Activated CD4-positive, CD25-positive, alpha-beta regulatory T cell treated with anti-CD3 and anti-CD28 coated beads, Interleukin-2, amount 50 U/mL, for 72 hours (primary cell): Measurements from ENCODE around the gene KLRC3.
"Not testable (repeated sequence)": the region's sequence is repeated elsewhere in the genome, so short reads cannot be mapped to it uniquely, and the experiment has no call there.

ENCODE experiments used
- DNase-seq: peaks from one replicate; pipeline ENCODE4 v3.0.0; 2021

Gene KLRC3

DNA sequence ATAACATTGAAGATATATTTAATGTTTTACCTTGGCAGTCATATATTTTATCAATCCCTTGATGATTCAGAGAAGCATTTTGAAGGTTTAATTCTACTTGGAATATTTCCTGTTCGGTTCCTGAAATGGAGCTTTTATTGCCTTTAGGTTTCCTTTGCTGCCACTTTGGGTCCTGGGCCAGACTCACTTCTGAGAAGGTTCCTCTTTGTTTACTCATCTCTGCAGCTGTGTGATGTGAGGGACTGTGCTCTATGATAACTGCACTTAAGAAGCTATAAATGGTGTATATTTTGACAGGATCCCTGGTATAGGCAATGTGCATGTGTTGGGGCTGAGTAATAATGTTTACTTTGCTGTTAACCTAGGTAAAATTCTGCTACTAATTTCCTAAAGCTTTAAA lies at the start of gene KLRC3:
Gene KLRC3, minus strand, starts transcription at position 262 of the 400 bp plus-strand sequence. Its CDS starts 45 bp downstream, at position 217.
- DNase-seq = not testable (repeated sequence)

DNA sequence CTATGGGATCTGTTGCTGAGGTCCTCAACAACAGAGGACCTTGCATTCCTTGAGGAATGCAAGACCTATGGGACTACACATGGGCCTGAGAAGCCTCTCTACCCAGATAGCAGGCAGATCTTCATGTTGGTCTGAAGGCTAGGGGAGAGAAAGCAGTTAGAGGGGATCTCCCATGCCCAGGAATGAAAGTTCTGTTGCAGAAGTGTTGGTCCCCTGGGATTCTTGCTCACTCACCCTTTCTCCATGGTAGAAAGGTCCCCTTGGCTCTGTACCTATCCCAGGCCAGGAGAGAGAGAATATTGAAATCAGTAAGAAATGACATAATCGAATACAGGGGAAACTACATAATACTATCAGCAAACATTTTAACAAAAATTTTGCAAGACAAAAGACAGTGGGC lies 49.3 kb upstream of the KLRC3 start:
- no peak for DNase-seq

DNA sequence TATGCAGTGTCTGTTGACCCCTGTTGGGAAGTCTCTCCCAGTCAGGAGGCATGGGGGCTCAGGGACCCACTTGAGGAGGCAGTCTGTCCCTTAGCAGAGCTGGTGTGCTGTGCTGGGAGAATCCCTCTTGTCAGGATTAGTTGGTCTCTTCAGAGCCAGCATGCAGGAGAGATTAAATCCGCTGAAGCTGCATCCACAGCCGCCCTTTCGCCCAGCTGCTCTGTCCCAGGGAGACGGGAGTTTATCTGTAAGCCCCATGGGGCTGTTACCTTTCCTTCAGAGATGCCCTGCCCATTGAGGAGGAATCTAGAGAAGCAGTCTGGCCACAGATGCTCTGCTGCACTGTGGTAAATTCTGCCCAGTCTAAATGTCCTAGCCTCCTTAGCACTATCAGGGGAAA lies 45.9 kb upstream of the KLRC3 start:
- DNase-seq = no peak

DNA sequence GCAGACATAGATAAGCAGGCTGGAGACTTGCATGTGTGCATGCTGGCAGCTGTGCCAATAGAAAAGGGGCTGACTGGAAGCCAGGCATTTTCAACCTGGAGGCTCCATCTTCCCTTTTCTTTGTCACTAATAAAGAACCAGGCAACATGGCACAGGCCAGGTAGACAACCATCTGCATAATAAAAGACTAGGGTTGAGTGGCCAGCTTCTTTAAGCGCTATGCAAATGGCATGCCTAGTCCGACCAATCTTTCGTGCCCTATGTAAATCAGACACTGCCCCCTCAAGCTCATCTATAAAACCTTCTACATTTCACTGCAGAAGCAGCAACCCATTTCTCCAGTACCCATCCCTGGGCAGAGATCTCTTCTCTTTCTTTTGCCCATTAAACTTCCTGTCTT lies 37.4 kb upstream of the KLRC3 start:
- DNase-seq = no peak

DNA sequence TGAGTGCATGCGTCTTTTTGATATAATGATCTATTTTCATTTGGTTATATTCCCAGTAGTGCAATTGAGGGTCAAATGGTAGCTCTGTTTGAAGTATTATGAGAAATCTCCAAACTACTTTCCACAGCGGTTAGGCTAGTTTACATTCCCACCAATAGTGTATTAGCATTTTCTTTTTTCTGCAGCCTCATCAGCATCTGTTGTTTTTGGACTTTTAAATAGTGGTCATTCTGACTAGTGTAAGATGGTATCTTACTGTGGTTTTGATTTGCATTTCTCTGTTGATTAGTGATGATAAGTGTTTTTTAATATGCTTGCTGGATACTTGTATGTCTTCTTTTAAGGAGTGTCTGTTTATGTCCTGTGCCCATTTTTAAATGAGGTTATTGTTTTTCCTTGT lies 36.5 kb upstream of the KLRC3 start:
- DNase-seq = no peak

DNA sequence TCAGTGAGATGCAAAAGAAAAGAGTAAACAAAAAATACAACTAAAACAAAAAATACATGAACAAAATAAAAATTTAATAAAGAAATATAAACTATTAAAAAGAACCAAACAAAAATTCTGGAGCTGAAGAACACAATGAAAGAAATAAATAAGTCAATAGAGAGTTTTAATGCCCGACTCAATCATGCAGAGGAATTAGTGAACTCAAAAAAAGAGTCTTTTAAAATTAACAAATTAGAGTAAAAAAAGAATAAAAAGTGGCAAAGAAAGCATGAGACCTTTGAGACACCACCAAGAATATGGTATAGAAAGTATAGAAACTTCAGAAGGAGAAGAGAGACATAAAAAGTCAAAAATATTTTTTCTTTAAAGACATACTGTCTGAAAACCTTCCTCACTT lies 35.4 kb upstream of the KLRC3 start:
- DNase-seq = no peak

DNA sequence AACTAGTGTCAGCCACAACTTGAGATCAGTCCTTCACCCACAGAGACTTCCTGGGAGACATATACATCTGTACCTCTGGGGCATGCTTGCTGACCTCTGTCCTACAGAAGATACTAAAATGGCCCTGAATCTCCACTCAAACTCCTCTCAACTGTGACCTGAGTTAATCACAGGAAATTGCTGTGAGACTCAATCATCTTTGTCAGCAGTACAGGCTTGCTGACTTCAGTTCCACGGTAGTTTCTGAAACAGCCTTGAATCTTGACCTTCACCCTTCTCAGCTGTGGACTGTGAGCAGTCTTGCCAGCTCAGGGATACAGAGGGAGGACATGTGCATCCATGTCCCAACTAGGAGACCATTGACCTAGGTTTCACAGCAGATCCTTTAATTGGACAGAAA lies 34.1 kb upstream of the KLRC3 start:
- no peak for DNase-seq

DNA sequence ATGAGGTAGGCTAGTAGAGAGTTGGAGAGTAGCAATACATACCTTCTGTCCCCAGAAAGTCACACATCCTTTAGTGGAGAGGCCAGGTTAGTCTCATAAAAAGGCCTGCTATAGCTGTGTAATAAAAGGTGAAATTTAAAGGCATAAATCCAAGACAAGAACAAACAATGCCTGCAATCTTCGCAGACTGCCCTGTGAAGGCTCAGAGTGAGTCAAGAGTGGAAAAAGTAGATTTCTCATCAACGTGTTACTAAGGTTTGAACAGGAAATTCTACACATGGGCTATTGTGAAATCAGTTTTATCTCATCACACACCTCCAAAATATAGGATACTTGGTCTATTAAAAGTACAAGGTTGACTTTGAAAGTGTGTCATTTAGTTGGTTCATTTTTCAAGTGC lies 32.8 kb upstream of the KLRC3 start, which contains the start of gene KLRC1:
Gene KLRC1, minus strand, starts transcription at position 222 of the 400 bp plus-strand sequence. CDS start 2,221 bp downstream, outside the sequence.
- no peak for DNase-seq

DNA sequence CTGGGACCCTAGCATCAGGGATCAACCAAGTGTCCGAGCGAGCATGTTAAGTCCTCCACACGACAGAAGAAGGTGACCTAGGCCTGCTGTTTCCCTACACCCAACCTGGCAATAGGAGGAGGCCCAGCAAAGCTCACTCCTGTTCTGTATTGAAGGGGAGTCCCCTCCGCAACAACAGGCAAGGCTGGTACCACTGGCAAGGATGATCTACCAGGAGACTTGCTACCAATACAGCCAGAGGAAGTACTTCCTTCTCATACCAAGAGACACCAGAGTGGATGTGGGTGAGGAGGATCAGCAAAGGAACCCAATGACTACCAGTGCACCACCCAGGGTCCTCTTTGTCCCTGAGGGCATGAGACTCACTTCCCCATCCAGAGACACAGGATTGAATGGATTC lies 27.8 kb upstream of the KLRC3 start:
- no peak for DNase-seq

DNA sequence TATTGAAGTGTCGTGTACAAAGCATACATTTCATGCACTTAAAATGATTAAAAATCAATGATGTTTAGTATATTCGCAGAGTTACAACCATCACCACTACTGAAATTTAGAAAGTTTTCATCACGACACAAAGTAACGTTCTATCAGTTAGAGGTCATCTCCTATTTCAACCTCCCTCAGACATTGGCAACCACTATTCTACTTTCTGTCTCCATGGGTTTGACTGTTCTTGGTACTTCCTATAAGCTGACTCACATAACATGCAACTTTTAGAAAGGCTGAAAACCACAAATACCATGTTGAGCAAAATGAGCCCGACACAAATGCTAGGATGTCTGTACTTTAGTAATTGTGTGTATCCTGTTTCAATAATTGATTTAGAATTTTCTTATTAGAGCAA lies 25.7 kb upstream of the KLRC3 start:
- DNase-seq = not testable (repeated sequence)

DNA sequence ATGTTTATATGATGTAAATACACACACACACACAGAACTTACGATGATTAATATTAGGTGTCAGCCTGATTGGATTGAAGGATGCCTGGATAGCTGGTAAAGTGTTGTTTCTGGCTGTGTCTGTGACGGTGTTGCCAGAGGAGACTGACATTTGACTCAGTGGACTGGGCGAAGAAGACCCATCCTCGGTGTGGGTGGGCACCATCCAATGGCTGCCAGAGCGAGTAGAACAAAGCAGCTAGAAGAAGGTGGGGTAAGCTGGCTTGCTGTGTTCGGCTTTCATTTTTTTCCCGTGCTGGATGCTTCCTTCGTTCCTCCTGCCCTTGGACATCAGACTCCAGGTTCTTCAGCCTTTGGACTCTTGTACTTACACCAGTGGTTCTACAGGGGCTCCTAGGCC lies 20.7 kb upstream of the KLRC3 start:
- not testable (repeated sequence) for DNase-seq

DNA sequence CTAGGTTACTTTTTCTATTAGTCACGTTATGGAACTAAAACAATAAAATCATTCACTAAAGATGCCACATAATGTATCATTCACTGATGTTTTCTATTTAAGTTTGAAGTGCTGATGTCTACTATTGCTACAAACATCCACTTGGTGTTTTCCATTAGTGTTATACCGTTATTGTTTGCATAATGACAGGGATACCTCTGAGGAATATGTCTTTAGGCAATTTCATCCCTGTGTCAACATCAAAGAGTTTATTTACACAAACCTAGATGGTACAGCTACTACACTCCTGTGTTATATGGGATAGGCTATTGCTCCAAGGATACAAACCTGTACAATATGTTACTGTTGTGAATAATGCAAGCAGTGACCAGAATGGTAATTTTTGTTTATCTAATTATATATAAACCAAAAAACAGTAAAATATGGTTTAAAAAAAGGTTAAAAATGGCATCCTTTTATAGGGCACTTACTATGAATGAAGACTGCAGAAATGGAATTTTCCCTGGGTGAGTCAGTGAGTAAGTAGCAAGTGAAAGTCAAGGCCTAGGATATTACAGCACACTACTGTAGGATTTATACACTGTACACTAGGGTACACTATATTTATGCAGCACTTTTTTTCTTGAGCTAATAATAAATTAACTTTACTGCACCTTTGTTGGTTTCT lies 19.3 kb upstream of the KLRC3 start:
- DNase-seq = not testable (repeated sequence)

DNA sequence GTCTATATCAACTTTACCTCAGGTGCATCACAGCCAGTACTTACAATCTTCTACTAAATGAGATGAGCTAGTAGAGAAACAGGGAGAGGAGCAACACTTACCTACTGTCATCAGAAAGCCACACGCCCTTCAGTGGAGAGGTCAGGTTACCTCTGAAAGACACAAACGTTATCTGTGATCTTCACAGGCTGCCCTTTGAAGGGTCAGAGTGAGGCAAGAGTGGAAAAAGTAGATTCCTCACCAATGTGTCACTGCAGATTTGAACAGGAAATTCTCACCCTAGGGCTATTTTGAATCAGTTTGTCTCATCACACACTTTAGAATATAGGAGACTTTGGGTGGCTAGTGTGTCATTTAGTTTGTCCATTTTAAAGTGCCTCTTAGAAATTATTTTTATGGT lies 17.2 kb upstream of the KLRC3 start:
- not testable (repeated sequence) for DNase-seq

DNA sequence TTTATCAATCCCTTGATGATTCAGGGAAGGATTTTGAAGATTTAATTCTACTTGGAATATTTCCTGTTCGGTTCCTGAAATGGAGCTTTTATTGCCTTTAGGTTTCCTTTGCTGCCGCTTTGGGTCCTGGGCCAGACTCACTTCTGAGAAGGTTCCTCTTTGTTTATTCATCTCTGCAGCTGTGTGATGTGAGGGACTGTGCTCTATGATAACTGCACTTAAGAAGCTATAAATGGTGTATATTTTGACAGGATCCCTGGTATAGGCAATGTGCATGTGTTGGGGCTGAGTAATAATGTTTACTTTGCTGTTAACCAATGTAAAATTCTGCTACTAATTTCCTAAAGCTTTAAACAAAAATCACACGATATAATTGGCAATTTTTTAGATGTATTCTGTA lies 15.4 kb upstream of the KLRC3 start, which contains the start of gene KLRC2:
Gene KLRC2, minus strand, starts transcription at position 195 of the 400 bp plus-strand sequence. Its CDS starts 24 bp downstream, at position 171.
- DNase-seq = not testable (repeated sequence)

DNA sequence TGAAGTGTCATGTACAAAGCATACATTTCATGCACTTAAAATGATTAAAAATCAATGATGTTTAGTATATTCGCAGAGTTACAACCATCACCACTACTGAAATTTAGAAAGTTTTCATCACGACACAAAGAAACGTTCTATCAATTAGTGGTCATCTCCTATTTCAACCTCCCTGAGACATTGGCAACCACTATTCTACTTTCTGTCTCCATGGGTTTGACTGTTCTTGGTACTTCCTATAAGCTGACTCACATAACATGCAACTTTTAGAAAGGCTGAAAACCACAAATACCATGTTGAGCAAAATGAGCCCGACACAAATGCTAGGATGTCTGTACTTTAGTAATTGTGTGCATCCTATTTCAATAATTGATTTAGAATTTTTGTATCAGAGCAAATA lies 10.2 kb upstream of the KLRC3 start:
- DNase-seq = not testable (repeated sequence)

DNA sequence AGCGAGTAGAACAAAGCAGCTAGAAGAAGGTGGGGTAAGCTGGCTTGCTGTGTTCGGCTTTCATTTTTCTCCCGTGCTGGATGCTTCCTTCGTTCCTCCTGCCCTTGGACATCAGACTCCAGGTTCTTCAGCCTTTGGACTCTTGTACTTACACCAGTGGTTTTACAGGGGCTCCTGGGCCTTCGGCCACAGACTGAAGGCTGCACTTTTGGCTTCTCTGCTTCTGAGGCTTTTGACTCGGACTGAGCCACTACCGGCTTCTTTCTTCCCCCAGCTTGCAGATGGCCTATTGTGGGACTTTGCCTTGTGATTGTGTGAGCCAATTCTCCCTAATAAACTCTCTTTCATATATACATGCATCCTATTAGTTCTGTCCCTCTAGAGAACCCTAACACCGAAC lies 5.5 kb upstream of the KLRC3 start:
- DNase-seq = not testable (repeated sequence)

DNA sequence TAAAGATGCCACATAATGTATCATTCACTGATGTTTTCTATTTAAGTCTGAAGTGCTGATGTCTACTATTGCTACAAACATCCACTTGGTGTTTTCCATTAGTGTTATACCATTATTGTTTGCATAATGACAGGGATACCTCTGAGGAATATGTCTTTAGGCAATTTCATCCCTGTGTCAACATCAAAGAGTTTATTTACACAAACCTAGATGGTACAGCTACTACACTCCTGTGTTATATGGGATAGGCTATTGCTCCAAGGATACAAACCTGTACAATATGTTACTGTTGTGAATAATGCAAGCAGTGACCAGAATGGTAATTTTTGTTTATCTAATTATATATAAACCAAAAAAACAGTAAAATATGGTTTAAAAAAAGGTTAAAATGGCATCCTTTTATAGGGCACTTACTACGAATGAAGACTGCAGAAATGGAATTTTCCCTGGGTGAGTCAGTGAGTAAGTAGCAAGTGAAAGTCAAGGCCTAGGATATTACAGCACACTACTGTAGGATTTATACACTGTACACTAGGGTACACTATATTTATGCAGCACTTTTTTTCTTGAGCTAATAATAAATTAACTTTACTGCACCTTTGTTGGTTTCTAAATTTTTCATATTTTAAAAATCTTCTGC lies 4.0 kb upstream of the KLRC3 start:
- DNase-seq = not testable (repeated sequence)

DNA sequence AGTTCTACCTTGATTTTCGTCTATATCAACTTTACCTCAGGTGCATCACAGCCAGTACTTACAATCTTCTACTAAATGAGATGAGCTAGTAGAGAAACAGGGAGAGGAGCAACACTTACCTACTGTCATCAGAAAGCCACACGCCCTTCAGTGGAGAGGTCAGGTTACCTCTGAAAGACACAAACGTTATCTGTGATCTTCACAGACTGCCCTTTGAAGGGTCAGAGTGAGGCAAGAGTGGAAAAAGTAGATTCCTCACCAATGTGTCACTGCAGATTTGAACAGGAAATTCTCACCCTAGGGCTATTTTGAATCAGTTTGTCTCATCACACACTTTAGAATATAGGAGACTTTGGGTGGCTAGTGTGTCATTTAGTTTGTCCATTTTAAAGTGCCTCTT lies 1.8 kb upstream of the KLRC3 start:
- not testable (repeated sequence) for DNase-seq

DNA sequence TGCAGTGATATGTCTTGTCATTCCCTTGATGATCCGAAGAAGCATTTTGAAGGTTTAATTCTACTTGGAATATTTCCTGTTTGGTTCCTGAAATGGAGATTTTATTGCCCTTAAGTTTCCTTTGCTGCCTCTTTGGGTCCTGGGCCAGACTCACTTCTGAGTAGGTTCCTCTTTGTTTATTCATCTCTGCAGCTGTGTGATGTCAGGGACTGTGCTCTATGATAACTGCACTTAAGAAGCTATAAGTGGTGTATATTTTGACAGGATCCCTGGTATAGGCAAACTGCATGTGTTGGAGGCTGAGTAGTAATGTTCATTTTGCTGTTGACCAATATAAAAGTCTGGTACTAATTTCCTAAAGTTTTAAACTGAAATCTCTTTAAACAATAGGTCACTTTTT lies 11.0 kb downstream of the KLRC3 start, which contains the start of gene KLRC4:
Gene KLRC4, minus strand, starts transcription at position 366 of the 400 bp plus-strand sequence. Its CDS starts 182 bp downstream, at position 184.
- DNase-seq = no peak

DNA sequence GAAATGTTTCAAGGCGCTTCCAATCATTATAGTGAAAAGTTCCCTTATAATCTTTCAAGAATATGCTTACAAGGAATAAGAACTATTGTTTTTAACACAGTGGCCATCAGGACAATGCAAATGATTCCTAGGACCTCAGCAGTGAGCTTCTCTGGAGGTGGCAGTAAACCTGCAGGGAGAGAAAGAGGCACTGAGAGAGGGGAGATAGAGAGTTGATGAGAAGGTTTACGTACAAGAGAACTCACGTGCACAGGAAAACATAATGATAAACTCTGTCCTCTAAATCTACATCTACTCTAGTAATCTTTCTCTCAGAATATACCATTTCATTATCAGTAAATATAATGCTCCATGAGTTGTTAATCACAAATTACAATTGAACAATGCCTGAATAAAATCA lies 11.6 kb downstream of the KLRC3 start:
- no peak for DNase-seq

DNA sequence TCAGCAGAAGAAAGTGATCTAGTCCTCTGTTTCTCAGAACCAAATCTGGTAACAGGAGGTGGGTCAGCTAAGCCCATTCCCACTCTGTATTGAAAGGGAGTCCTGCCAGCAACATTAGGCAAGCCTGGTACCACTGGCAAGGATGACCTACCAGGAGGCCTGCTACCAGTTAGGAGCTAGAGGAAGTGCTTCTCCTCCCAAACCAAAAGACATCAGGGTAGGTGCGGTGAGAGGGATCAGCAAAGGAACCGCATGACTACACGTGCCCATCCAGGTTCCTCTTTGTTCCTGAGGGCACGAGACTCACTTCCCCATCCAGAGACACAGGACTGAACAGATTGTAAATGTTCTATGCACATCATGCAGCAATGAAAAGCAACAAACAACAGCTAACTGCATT lies 13.7 kb downstream of the KLRC3 start:
- no peak for DNase-seq

DNA sequence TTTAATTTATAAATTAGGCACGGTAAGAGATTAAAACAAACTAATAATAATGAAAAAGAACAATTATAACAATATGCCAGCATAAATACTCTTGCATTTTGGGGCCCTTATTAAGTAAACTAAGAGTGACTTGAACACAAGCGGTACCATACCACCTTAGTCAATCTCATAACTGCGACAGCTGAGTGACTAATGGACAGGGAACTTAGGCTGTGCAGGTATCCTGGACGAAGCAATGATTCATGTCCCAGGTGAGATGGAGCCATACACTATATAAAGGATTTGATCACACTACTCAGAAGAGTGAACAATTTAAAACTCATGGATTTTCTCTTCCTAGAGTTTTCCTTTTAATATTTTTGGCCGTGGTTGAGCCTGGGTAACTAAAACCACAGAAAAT lies 15.1 kb downstream of the KLRC3 start:
- DNase-seq = no peak

DNA sequence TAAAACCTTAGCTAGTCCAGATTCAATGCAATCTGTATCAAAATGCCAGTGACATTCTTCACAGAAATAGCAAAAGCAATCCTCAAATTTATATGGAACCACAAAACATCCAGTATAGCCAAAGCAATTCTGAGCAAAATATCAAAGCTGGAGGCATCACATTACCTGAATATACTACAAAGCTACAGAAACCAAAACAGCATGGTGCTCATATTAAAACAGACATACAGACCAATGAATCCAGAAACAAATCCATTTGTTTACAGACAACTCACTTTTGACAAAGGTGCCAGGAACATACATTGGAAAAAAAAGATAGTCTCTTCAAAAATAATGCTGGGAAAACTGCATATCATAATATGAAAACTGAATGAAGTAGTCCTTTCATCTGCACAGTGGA lies 15.6 kb downstream of the KLRC3 start:
- no peak for DNase-seq

DNA sequence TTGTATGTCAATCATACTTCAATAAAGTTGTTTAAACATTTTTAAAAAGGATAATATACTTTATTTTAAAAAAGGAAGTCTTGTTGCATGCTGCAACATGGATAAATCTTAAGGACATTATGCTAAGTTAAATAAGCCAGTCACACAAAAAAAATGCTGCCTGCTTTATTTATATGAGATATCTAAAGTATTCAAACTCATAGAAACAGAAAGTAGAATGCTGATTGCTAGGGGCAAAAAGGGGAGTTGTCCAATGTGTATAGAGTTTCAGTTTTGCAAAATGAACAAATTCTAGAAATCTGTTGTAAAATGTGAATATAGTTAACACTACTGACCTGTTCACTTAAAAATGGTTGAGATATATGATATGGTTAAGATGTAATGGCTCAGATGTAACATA lies 19.6 kb downstream of the KLRC3 start:
- DNase-seq = no peak
